A673 (cell line): Measurements from ENCODE around the gene UCKL1.

Source experiments
- CTCF ChIP-seq: fragments of 300-800, 200-600 bp; sonication (generic); conservative IDR thresholded peaks from 2 replicates; pipeline ENCODE4 v1.5.1; 2017; ENCODE audit warnings: low read depth, mild to moderate bottlenecking, antibody characterized with exemption, low read length, moderate library complexity, mixed read lengths
- EZH2 ChIP-seq: fragments of 200-600 bp; sonication (generic); IDR thresholded peaks from 2 replicates; pipeline ENCODE4 v1.6.1; 2017; ENCODE audit warnings: borderline replicate concordance, low read depth, mild to moderate bottlenecking, mixed read lengths, antibody characterized with exemption, low read length; ENCODE audit not compliant: poor library complexity, severe bottlenecking

- TF ChIP-seq CTCF (no peak), EZH2 (no peak)
Observed at GRCh38 chr20:63940472-63941266, 15.5 kb downstream of the UCKL1 start.
